ENCODE results near the gene TUBB2B. TPM values are rescaled to one million over a fixed set of nuclear protein-coding genes. Genes with fewer than 3 reads are reported as not detected.

Gene TUBB2B
- total RNA-seq: 1 to 10 TPM in 5 of 7 donors, under 1 TPM in 2; 0.73 to 3.6 (median 1.7) TPM
- polyA plus RNA-seq: under 1 TPM; 0.67 to 0.81 TPM
- long read RNA-seq, donor 1, partial matches to known transcripts: 0 of 2 reads
- long read RNA-seq, donor 1, other reads (novel, unspliced or antisense): 0 of 2 reads
- long read RNA-seq, donor 2, transcript TUBB2B-201 (4 exons, 2,020 nt): major isoform, 35 of 193 reads
- long read RNA-seq, donor 2, partial matches to known transcripts: 23 of 193 reads
- long read RNA-seq, donor 2, other reads (novel, unspliced or antisense): 135 of 193 reads
- long read RNA-seq, donor 3, partial matches to known transcripts: 0 of 3 reads
- long read RNA-seq, donor 3, other reads (novel, unspliced or antisense): 0 of 3 reads

DNA sequence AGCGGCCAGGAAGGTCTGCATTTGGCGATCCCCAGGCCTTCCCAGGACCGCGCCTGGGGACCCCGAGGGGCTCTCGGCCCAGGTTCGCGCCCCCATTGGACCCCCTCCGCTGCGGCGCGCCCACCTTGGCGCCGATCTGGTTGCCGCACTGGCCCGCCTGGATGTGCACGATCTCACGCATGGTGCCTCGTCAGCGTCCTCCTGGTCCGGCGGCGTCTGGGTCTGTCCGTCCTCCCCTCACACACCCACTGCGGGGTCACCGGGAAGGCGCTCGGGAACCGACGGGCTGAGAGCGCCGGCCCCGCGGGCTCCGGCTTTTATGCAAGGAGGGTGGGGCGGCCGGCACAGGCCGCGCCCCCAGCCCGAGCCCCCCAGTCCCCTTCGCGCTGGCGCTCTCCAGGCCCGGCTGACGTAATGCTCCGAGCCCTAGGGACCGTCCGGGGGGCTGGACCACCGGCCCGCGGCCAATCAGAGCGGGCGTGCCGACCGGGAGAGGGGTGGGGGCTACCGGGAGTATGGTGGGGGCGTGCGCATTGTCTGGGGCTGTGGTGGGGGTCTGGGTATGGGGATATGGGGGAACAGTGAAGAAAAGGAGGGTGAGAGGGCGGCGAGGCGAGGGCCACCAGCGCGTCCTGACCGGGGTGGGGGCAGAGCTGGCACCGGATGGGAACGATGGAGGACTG lies at the start of gene TUBB2B:
Gene TUBB2B (minus strand): TSS at position 291 of the 683 bp plus-strand sequence. CDS start 110 bp downstream, at position 181.
- no peaks in the 10 kb centered on the region for H3K36me3 ChIP-seq
- intact Hi-C loops (cut with DNase I): no loop called here
- no peaks in the 10 kb centered on the region for H3K9me3 ChIP-seq
- H3K4me3 ChIP-seq: peak within 1 kb of the TSS; percentile 19
- WGBS, 3 donors: 1 to 3% (median 1%) methylated on average over 46 to 66 of the region's 66 CpGs
- DNase-seq: peak in 1 of 5 donors; percentile 33
- TF ChIP-seq EP300 (IDR thresholded peaks at IDR 0.05): no peak
- TF ChIP-seq, protein P1, sequence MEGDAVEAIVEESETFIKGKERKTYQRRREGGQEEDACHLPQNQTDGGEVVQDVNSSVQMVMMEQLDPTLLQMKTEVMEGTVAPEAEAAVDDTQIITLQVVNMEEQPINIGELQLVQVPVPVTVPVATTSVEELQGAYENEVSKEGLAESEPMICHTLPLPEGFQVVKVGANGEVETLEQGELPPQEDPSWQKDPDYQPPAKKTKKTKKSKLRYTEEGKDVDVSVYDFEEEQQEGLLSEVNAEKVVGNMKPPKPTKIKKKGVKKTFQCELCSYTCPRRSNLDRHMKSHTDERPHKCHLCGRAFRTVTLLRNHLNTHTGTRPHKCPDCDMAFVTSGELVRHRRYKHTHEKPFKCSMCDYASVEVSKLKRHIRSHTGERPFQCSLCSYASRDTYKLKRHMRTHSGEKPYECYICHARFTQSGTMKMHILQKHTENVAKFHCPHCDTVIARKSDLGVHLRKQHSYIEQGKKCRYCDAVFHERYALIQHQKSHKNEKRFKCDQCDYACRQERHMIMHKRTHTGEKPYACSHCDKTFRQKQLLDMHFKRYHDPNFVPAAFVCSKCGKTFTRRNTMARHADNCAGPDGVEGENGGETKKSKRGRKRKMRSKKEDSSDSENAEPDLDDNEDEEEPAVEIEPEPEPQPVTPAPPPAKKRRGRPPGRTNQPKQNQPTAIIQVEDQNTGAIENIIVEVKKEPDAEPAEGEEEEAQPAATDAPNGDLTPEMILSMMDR (IDR thresholded peaks at IDR 0.05): no peak
- no peak for TF ChIP-seq POLR2A (IDR thresholded peaks at IDR 0.05)
- peaks cover 2% of the 10 kb centered on the region for H3K27me3 ChIP-seq
- peaks cover 13% of the 10 kb centered on the region for H3K4me1 ChIP-seq (ENCODE audit: insufficient read depth)
- H3K27ac ChIP-seq: no peak within 1 kb of the TSS

DNA sequence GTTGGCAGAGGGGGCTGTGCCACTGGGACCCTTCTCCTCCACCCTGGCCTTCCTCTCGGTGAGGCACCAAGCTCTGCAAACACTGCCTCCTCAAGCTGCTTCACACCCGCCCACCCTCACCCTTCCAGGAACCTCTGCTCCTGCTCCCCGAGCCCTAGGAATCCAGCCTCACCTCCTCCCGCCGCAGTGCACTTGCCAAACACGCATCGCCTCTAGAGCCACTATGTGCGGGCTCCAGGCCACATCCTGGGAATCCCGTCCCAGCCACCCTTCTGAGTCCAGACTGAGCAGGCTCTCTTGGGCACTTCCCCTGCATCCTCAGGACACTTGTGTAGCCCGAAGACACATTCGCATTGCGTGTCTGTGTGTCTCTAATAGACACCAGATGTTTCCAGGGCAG lies 49.8 kb upstream of the TUBB2B start:
- Histone ChIP-seq H3K4me3 (no peak overlapping the region), H3K27ac (no peak overlapping the region), H3K36me3 (no peaks in the 10 kb centered on the region), H3K27me3 (no peaks in the 10 kb centered on the region), H3K4me1 (ENCODE audit: insufficient read depth) (no peaks in the 10 kb centered on the region), H3K9me3 (no peaks in the 10 kb centered on the region)
- TF ChIP-seq EP300 (IDR thresholded peaks at IDR 0.05) (no peak), POLR2A (IDR thresholded peaks at IDR 0.05) (no peak)
- intact Hi-C loops (cut with DNase I): loop anchor here (5.0 to 10.0 kb wide), 4 partner anchors 178 to 718 kb away; partner anchors contain the start of gene SLC22A23 (in 1 of the 4)
- DNase-seq: peak in 2 of 5 donors; percentile 21 to 31
- 78 to 86% (median 83%) methylated on average over 12 of the region's 12 CpGs for WGBS, 3 donors

DNA sequence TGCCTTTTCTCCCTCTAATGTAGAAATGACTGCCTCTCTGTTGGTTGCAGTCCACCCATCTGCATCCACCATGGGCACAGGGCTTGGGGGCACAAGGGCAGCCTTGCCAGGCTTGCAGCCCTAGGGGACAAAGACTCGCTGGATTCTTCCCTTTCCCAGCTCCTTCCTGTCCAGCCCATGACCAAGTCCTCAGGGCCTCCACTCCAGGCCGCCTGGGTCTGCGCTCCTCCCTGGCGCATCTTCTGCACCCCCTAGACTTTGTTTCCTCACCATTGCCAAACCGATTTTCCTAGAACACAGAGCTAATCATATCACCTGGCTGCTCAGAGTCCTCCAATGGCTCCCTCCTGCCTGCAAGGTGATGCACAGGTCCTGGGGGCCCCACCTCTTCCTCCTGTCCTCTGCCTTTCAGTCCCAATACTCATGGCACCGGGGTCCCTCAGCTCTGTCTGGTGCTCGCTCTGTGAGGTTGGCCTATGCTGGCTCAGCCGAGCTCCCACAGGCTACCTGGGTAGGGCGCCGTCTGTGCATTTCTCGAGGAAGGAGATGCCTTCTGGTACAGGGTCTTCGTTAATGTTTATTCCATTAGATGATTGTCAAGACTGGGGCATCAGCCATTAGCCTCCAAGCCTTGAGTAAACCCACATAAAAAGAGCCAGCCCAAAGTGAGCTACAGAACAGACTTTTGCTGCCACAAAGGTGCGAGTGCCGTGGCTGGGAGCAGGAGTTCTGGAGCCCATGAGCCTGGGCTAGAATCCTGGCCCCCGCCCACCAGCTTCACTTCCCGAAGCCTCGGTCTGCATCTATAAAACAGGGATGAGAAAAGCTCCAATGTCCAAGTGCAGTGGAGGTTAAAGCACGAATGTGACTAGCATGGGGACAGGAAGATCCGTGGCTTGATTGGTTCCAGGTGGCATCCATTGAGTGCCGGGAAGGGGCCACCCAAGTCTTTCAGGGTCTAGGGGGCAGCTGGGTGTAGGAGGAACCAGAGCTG lies 49.0 kb upstream of the TUBB2B start:
- Histone ChIP-seq H3K9me3 (no peaks in the 10 kb centered on the region), H3K27me3 (no peaks in the 10 kb centered on the region), H3K36me3 (no peaks in the 10 kb centered on the region), H3K27ac (no peak overlapping the region), H3K4me1 (ENCODE audit: insufficient read depth) (no peaks in the 10 kb centered on the region), H3K4me3 (no peak overlapping the region)
- WGBS, 3 donors: 80 to 84% (median 83%) methylated on average over 20 of the region's 20 CpGs
- TF ChIP-seq POLR2A (IDR thresholded peaks at IDR 0.05): no peak
- no peak for TF ChIP-seq EP300 (IDR thresholded peaks at IDR 0.05)
- TF ChIP-seq, protein P1 (IDR thresholded peaks at IDR 0.05): no peak
- intact Hi-C loops (cut with DNase I): loop anchor here (5.0 to 10.0 kb wide), 4 partner anchors 178 to 718 kb away; partner anchors contain the start of gene SLC22A23 (in 1 of the 4)
- DNase-seq: peak in 1 of 5 donors; percentile 27

- no peaks in the 10 kb centered on the region for H3K9me3 ChIP-seq
- no peak overlapping the region for H3K4me3 ChIP-seq
- TF ChIP-seq, protein P1 (IDR thresholded peaks at IDR 0.05): no peak
- TF ChIP-seq POLR2A (IDR thresholded peaks at IDR 0.05) (no peak), EP300 (IDR thresholded peaks at IDR 0.05) (no peak)
- H3K4me1 ChIP-seq (ENCODE audit: insufficient read depth): no peaks in the 10 kb centered on the region
- DNase-seq: no peak
- intact Hi-C loops (cut with DNase I): loop anchor here in 3 of 4 donors (10.0 kb wide), 2 partner anchors 181 to 721 kb away; partner anchors contain the start of gene SLC22A23 (in 1 of the 3)
- H3K27ac ChIP-seq: no peak overlapping the region
- WGBS, 3 donors: 79 to 84% (median 80%) methylated on average over 9 of the region's 9 CpGs
- H3K36me3 ChIP-seq: no peaks in the 10 kb centered on the region
- no peaks in the 10 kb centered on the region for H3K27me3 ChIP-seq
These were observed 46.5 kb upstream of the TUBB2B start for GRCh38 chr6:3273707-3274521.
